ENCODE results near the gene EDN2. TPM values are rescaled to one million over a fixed set of nuclear protein-coding genes. Genes with fewer than 3 reads are reported as not detected.

The EDN2 gene
- total RNA-seq, 4 donors from 2014 or later: 0.78 to 3.1 TPM; not detected in 2

- peaks cover 0 to 22% (median 4%) of the 10 kb centered on the region in 4 donors for H3K4me1 ChIP-seq
- H3K9me3 ChIP-seq: peaks cover 0 to 8% (median 0%) of the 10 kb centered on the region in 4 donors
- H3K27ac ChIP-seq: no peak overlapping the region
- WGBS, 2 donors: 56 to 57% methylated on average over 9 of the region's 9 CpGs
- no peak overlapping the region for H3K4me3 ChIP-seq
- H3K27me3 ChIP-seq: no peaks in the 10 kb centered on the region
- no peak for TF ChIP-seq EP300 (IDR thresholded peaks at IDR 0.05)
- no peak for TF ChIP-seq POLR2A (IDR thresholded peaks at IDR 0.05)
- no peak for TF ChIP-seq CTCF (IDR thresholded peaks at IDR 0.05)
- no peaks in the 10 kb centered on the region for H3K36me3 ChIP-seq
- DNase-seq (ENCODE audit: low spot score in 2 of 2): no peak
Measured at GRCh38 chr1:41446851-41447610, 37.5 kb downstream of the EDN2 start.

DNA sequence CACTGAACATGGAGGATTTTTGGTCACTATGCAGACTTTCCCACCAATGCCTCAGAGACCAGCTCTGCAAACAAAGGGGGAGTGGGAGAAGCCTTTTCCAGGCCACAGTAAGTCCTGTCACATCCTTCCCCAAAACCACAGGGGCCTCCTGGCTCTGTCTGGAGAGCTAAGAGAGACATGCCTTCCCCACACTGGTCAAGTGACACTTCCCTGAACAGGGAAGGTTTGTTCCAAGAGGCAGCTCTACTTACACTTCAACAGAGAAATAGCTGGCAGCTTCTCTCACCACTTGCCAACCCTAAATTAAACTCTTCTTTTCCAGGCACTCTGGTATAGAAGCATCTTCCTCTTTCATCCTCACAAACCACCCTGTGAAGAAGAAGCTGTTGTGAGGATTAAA lies 39.7 kb downstream of the EDN2 start:
- H3K9me3 ChIP-seq: peaks cover 0 to 8% (median 0%) of the 10 kb centered on the region in 4 donors
- TF ChIP-seq EP300 (IDR thresholded peaks at IDR 0.05) (no peak), POLR2A (IDR thresholded peaks at IDR 0.05) (no peak)
- H3K27me3 ChIP-seq: no peaks in the 10 kb centered on the region

DNA sequence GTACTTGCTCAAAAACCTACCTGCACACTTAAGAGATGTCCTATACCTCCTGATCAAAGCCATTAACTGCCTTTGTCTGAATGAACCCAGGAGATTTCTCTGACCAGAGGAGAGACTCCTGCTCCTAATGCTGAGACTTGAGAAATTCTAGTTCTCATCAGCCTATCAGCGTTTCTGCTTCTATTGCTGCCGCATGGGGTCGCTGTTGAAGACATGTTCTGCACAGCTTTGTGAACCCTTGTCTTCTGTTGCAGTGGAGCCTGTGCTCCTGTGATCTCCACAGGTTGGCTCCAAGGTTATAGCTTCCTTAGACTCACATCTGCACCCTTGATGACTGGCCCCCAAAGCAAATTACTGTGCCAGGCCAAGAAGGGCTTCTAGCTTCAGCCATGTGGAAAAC lies 40.2 kb downstream of the EDN2 start:
- Histone ChIP-seq H3K9me3 (peaks cover 0 to 8% (median 0%) of the 10 kb centered on the region in 4 donors), H3K27me3 (no peaks in the 10 kb centered on the region), H3K4me1 (peaks cover 0 to 12% (median 2%) of the 10 kb centered on the region in 4 donors), H3K4me3 (no peak overlapping the region), H3K27ac (no peak overlapping the region), H3K36me3 (no peaks in the 10 kb centered on the region)
- no peak for DNase-seq (ENCODE audit: low spot score in 2 of 2)
- TF ChIP-seq CTCF (IDR thresholded peaks at IDR 0.05) (no peak), POLR2A (IDR thresholded peaks at IDR 0.05) (no peak), EP300 (IDR thresholded peaks at IDR 0.05) (no peak)
- 48 to 53% methylated on average over 3 of the region's 3 CpGs for WGBS, 2 donors

More for the DNA sequence above, 39.7 kb downstream of the EDN2 start:
- no peak for DNase-seq (ENCODE audit: low spot score in 2 of 2)
- Histone ChIP-seq H3K36me3 (no peaks in the 10 kb centered on the region), H3K27ac (no peak overlapping the region), H3K4me1 (peaks cover 0 to 17% (median 4%) of the 10 kb centered on the region in 4 donors), H3K4me3 (no peak overlapping the region)

DNA sequence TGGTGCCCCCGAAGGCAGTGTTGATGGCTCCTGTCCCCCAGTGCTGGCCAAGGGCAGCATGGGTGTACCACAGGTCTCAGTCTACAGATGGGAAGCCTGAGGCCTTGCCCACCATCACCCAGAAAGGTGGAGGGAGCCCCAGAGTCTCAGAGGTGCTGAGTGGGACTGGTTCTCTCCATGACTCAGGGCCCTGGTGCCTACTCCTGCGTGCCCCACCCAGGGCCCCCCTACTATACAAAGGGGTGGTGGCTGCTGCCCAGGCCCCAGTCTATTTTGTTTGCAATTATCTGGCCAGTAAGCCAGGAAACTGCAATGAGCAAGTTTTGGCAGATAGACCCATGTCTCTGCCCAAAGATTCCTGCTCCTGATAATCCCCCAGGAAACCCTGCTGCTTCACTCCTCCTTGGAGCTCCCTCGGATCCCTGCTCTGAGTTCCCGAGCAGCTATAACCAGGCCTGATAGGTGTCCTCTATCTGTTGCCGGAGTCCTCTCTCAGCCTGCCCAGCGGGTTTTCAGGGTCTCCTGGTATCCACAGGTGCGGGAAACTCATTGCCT lies 41.7 kb downstream of the EDN2 start:
- no peak for DNase-seq (ENCODE audit: low spot score in 2 of 2)
- no peaks in the 10 kb centered on the region for H3K27me3 ChIP-seq
- H3K4me1 ChIP-seq: no peaks in the 10 kb centered on the region
- no peak overlapping the region for H3K27ac ChIP-seq
- H3K9me3 ChIP-seq: peaks cover 0 to 8% (median 0%) of the 10 kb centered on the region in 4 donors
- WGBS, 2 donors: 69 to 71% methylated on average over 6 to 7 of the region's 7 CpGs
- no peak overlapping the region for H3K4me3 ChIP-seq
- no peaks in the 10 kb centered on the region for H3K36me3 ChIP-seq
- no peak for TF ChIP-seq CTCF (IDR thresholded peaks at IDR 0.05)
- TF ChIP-seq EP300 (IDR thresholded peaks at IDR 0.05): no peak
- no peak for TF ChIP-seq POLR2A (IDR thresholded peaks at IDR 0.05)

- Histone ChIP-seq H3K36me3 (no peaks in the 10 kb centered on the region), H3K4me3 (no peak overlapping the region), H3K4me1 (peaks cover 0 to 2% (median 0%) of the 10 kb centered on the region in 4 donors), H3K9me3 (peaks cover 0 to 8% (median 0%) of the 10 kb centered on the region in 4 donors), H3K27ac (no peak overlapping the region), H3K27me3 (peaks cover 0 to 4% of the 10 kb centered on the region in 2 donors)
- TF ChIP-seq CTCF (IDR thresholded peaks at IDR 0.05) (no peak), EP300 (IDR thresholded peaks at IDR 0.05) (no peak), POLR2A (IDR thresholded peaks at IDR 0.05) (no peak)
- WGBS, 2 donors: 93 to 94% methylated on average over 4 of the region's 4 CpGs
- no peak for DNase-seq (ENCODE audit: low spot score in 2 of 2)
Measured at GRCh38 chr1:41440321-41441085, 44.0 kb downstream of the EDN2 start.

Data from tibial nerve (tissue), 4 donors.